HEK293 (cell line): Measurements from ENCODE around the gene UCK1.
A peak's percentile ranks its signal among the peaks of the same experiment; 100 is the strongest.

ENCODE experiments used
- CTCF ChIA-PET: fragments of 350-600 bp; formaldehyde crosslinking; extraction: SDS; loops from one replicate; lab custom pipeline; 2021; ENCODE audit warnings: antibody characterized with exemption; lab: Yijun Ruan, JAX
- POLR2A ChIA-PET: fragments of 300-600 bp; formaldehyde crosslinking; extraction: SDS; loops from one replicate; lab custom pipeline; 2020; ENCODE audit warnings: antibody characterized with exemption, inconsistent platforms; lab: Yijun Ruan, JAX
- H3K27ac ChIP-seq: fragments of 200-500 bp; sonication (Bioruptor generic); 2 replicates; pipeline ENCODE4 v1.5.1; 2014; ENCODE audit warnings: low read depth, low read length, control low read depth, inconsistent platforms; ENCODE audit errors: extremely low read depth
- H3K36me3 ChIP-seq, 2 experiments: fragments of 200-500 bp in 1 of 2; sonication (Bioruptor generic) in 1 of 2; 1 replicate in 1 of 2; 2 replicates in 1 of 2; pipeline ENCODE4 v1.5.1; 2014 to 2017; ENCODE audit warnings: inconsistent platforms in 2 of 2, low read length in 2 of 2; ENCODE audit not compliant: control insufficient read depth in 2 of 2, insufficient read depth in 1 of 2
- H3K4me1 ChIP-seq: fragments of 200-500 bp; sonication (Bioruptor generic); 2 replicates; pipeline ENCODE4 v1.5.1; 2014; ENCODE audit warnings: mild to moderate bottlenecking, low read length, inconsistent platforms; ENCODE audit not compliant: control insufficient read depth, insufficient read depth
- H3K4me3 ChIP-seq: 2 replicates; pipeline ENCODE4 v1.5.1; 2011; ENCODE audit warnings: low read depth, mild to moderate bottlenecking, control low read depth, low read length, moderate library complexity
- H3K9me3 ChIP-seq: fragments of 200-500 bp; sonication (Bioruptor generic); 2 replicates; pipeline ENCODE4 v1.5.1; 2014; ENCODE audit warnings: low read depth, low read length, inconsistent platforms; ENCODE audit not compliant: control insufficient read depth, insufficient read depth
- EGR2 ChIP-seq: fragments of 450-650 bp; formaldehyde crosslinking; IDR thresholded peaks from 2 replicates; pipeline ENCODE4 v1.5.1; 2016; ENCODE audit warnings: low read depth, missing biosample characterization, missing genetic modification characterization
- GLIS1 ChIP-seq: fragments of 450-650 bp; formaldehyde crosslinking; IDR thresholded peaks from 2 replicates; pipeline ENCODE4 v1.5.1; 2016; ENCODE audit warnings: missing biosample characterization, missing genetic modification characterization
- GLIS2 ChIP-seq: fragments of 450-650 bp; formaldehyde crosslinking; IDR thresholded peaks from 2 replicates; pipeline ENCODE4 v1.5.1; 2016; ENCODE audit warnings: missing biosample characterization, missing genetic modification characterization
- KLF1 ChIP-seq: fragments of 450-650 bp; formaldehyde crosslinking; IDR thresholded peaks from 2 replicates; pipeline ENCODE4 v1.5.1; 2016; ENCODE audit warnings: missing biosample characterization, missing genetic modification characterization
- KLF8 ChIP-seq: fragments of 450-650 bp; formaldehyde crosslinking; IDR thresholded peaks from 2 replicates; pipeline ENCODE4 v1.5.1; 2016; ENCODE audit warnings: missing biosample characterization, missing genetic modification characterization
- MEIS1 ChIP-seq: sonication (generic); formaldehyde crosslinking; IDR thresholded peaks from 2 replicates; pipeline ENCODE4 v1.8.1; 2022; ENCODE audit warnings: missing genetic modification reagents, mild to moderate bottlenecking, borderline replicate concordance
- SP7 ChIP-seq: fragments of 450-650 bp; formaldehyde crosslinking; IDR thresholded peaks from 2 replicates; pipeline ENCODE4 v1.5.1; 2016; ENCODE audit warnings: missing biosample characterization, missing genetic modification characterization
- TRIM28 ChIP-seq: IDR thresholded peaks from 2 replicates; pipeline ENCODE4 v1.6.1; 2011; ENCODE audit warnings: low read length, control low read depth, borderline replicate concordance
- ZBTB48 ChIP-seq: fragments of 450-650 bp; formaldehyde crosslinking; IDR thresholded peaks from 2 replicates; pipeline ENCODE4 v1.5.1; 2016; ENCODE audit warnings: missing biosample characterization, missing genetic modification characterization
- ZNF132 ChIP-seq: fragments of 450-650 bp; formaldehyde crosslinking; IDR thresholded peaks from 2 replicates; pipeline ENCODE4 v1.5.1; 2017; ENCODE audit warnings: missing biosample characterization, missing genetic modification characterization, borderline replicate concordance
- ZNF138 ChIP-seq: fragments of 450-650 bp; formaldehyde crosslinking; IDR thresholded peaks from 2 replicates; pipeline ENCODE4 v1.5.1; 2016; ENCODE audit warnings: missing biosample characterization, missing genetic modification characterization, borderline replicate concordance
- ZNF24 ChIP-seq: fragments of 450-650 bp; formaldehyde crosslinking; IDR thresholded peaks from 2 replicates; pipeline ENCODE4 v1.5.1; 2016; ENCODE audit warnings: missing biosample characterization, missing genetic modification characterization
- ZNF248 ChIP-seq: fragments of 450-650 bp; formaldehyde crosslinking; IDR thresholded peaks from 2 replicates; pipeline ENCODE4 v1.5.1; 2017; ENCODE audit warnings: missing biosample characterization, missing genetic modification characterization
- ZNF366 ChIP-seq: fragments of 450-650 bp; formaldehyde crosslinking; conservative IDR thresholded peaks from 2 replicates; pipeline ENCODE4 v1.5.1; 2016; ENCODE audit warnings: missing biosample characterization, missing genetic modification characterization
- ZNF391 ChIP-seq: fragments of 450-650 bp; formaldehyde crosslinking; IDR thresholded peaks from 2 replicates; pipeline ENCODE4 v1.5.1; 2016; ENCODE audit warnings: low read depth, missing biosample characterization, missing genetic modification characterization, borderline replicate concordance
- ZNF510 ChIP-seq: fragments of 450-650 bp; formaldehyde crosslinking; IDR thresholded peaks from 2 replicates; pipeline ENCODE4 v1.5.1; 2018; ENCODE audit warnings: mild to moderate bottlenecking, missing genetic modification characterization, missing biosample characterization; ENCODE audit not compliant: insufficient replicate concordance
- ZNF530 ChIP-seq: fragments of 450-650 bp; formaldehyde crosslinking; IDR thresholded peaks from 2 replicates; pipeline ENCODE4 v1.5.1; 2016; ENCODE audit warnings: low read depth, missing biosample characterization, missing genetic modification characterization
- ZNF561 ChIP-seq: fragments of 450-650 bp; IDR thresholded peaks from 2 replicates; pipeline ENCODE4 v1.5.1; 2018; ENCODE audit warnings: missing biosample characterization, missing genetic modification characterization, borderline replicate concordance
- ZNF585B ChIP-seq: fragments of 450-650 bp; formaldehyde crosslinking; IDR thresholded peaks from 2 replicates; pipeline ENCODE4 v1.5.1; 2016; ENCODE audit warnings: missing biosample characterization, missing genetic modification characterization
- ZNF600 ChIP-seq: fragments of 450-650 bp; formaldehyde crosslinking; IDR thresholded peaks from 2 replicates; pipeline ENCODE4 v1.5.1; 2016; ENCODE audit warnings: missing biosample characterization, missing genetic modification characterization
- ZNF747 ChIP-seq: fragments of 450-650 bp; formaldehyde crosslinking; IDR thresholded peaks from 2 replicates; pipeline ENCODE4 v1.5.1; 2016; ENCODE audit warnings: missing biosample characterization, missing genetic modification characterization
- ZNF768 ChIP-seq: fragments of 450-650 bp; formaldehyde crosslinking; IDR thresholded peaks from 2 replicates; pipeline ENCODE4 v1.5.1; 2018; ENCODE audit warnings: missing biosample characterization, mild to moderate bottlenecking, missing genetic modification characterization
- ZNF837 ChIP-seq: fragments of 450-650 bp; formaldehyde crosslinking; IDR thresholded peaks from 2 replicates; pipeline ENCODE4 v1.5.1; 2016; ENCODE audit warnings: missing biosample characterization, missing genetic modification characterization
- ZXDB ChIP-seq: fragments of 450-650 bp; formaldehyde crosslinking; IDR thresholded peaks from 2 replicates; pipeline ENCODE4 v1.5.1; 2016; ENCODE audit warnings: missing biosample characterization, missing genetic modification characterization
- TF ChIP-seq, protein P1 (sequence below): IDR thresholded peaks from 2 replicates; pipeline ENCODE4 v1.6.1; 2011; ENCODE audit warnings: mild to moderate bottlenecking, low read depth, low read length, borderline replicate concordance
- TF ChIP-seq, protein P2 (sequence below): fragments of 450-650 bp; formaldehyde crosslinking; IDR thresholded peaks from 2 replicates; pipeline ENCODE4 v1.5.1; 2016; ENCODE audit warnings: missing biosample characterization, missing genetic modification characterization
- TF ChIP-seq, protein P3 (sequence below): fragments of 450-650 bp; formaldehyde crosslinking; IDR thresholded peaks from 2 replicates; pipeline ENCODE4 v1.5.1; 2016; ENCODE audit warnings: missing biosample characterization, missing genetic modification characterization

The UCK1 gene

DNA sequence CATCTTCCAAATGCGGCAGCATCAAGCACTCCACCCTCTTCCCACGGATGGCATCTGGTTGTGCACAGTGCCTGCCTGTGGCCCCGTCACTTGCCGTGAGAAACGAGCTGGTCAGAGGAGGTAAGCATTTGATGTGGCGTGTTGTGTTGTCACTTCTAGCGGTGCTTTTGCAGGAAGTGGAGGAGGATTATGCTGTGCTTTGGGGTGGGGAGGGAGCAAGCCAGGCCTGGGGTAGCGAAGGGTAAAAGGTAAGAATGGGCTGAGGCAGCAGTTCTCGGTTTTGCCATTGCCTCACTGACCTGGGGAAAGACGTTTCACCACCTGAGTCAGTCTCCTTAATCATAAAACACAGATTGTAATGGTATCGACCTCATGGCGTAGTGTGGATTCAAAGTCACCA, 30.7 kb downstream of the UCK1 start:
- no peak for TF ChIP-seq ZNF585B
- TF ChIP-seq ZNF600 = peak; percentile 89
- TF ChIP-seq, all 188 proteins: peak for 1
- peaks cover 6% of the 10 kb centered on the region; the same call in 1 of the 2 replicates for H3K4me1 ChIP-seq
- POLR2A ChIA-PET = no interaction called here
- peaks cover 0 to 58% of the 10 kb centered on the region in 2 experiments for H3K36me3 ChIP-seq
- CTCF ChIA-PET = interaction anchor here (0.8 to 1.9 kb wide), 3 partner anchors 16 to 151 kb away, joined by 3 to 10 read pairs (median 4); no protein-coding TSS in a partner anchor
- no peak overlapping the region for H3K4me3 ChIP-seq
- H3K27ac ChIP-seq = no peak overlapping the region
- no peaks in the 10 kb centered on the region for H3K9me3 ChIP-seq

DNA sequence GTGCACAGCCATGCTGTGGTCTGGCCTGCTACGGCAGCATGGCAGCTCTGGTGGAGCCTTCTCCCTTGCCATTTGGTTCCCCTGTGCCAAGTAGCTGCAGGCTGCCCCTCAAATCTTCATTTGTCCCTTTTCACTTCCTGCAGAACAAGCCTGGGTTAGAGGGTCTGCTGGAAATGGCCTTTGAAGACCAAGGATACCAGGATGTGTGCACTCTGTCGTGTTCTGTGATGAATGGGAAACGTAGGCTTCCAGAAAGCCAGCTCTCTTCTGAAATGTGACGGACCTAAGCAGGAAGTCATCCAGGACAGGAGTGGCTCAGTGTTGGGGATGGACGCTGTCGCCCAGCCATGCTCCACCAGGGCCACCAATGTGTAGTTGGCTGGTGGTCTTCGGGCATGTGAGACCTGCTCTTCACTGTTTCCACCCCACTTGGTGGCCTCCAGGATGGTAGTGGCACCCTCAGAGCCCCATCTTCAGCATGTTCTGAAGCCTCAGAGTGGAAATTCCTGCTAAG, 31.8 kb downstream of the UCK1 start:
- peaks cover 3 to 69% of the 10 kb centered on the region in 2 experiments; a peak in 2 of 3 replicates for H3K36me3 ChIP-seq
- TF ChIP-seq ZNF600 (peak; percentile 89; the same call in 1 of the 2 replicates), TRIM28 (no peak), ZNF248 (tag by site-specific recombination) (no peak), GLIS2 (tag by site-specific recombination) (peak; percentile 23; the same call in 1 of the 2 replicates), ZNF132 (tag by site-specific recombination) (no peak), KLF1 (tag by site-specific recombination) (no peak), ZNF768 (tag by site-specific recombination) (no peak), KLF8 (tag by site-specific recombination) (no peak), ZNF747 (tag by site-specific recombination) (no peak), ZXDB (tag by site-specific recombination) (no peak), ZNF837 (no peak)
- TF ChIP-seq, protein P1, sequence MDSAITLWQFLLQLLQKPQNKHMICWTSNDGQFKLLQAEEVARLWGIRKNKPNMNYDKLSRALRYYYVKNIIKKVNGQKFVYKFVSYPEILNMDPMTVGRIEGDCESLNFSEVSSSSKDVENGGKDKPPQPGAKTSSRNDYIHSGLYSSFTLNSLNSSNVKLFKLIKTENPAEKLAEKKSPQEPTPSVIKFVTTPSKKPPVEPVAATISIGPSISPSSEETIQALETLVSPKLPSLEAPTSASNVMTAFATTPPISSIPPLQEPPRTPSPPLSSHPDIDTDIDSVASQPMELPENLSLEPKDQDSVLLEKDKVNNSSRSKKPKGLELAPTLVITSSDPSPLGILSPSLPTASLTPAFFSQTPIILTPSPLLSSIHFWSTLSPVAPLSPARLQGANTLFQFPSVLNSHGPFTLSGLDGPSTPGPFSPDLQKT = no peak

DNA sequence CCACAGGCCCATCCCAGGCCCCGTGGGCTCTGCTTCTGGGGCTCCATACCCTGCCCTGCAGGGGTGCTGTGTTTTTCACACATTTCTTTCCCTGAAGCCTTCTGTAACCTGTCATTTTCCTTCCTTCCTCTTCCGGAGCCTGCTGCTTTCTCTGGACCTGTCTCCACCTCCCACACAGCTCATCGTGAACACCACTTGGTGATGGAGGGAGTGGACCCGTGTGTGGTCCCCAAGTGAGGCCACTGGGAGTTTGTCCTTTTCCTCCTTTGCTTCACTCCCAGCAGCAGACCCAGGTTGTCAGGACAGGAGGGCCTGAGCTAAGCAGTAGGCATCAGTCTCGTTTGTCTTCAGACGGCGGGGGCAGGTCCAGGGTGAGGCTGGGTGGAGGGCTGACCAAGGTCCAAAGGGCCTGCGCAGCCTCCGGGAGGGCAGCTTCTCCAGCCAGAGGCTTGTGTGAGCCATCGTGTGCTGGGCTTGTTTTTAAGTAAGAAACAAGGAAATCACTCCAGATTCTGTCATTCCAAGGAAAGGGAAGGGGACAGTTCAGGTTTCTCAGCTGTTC, 34.1 kb downstream of the UCK1 start:
- Histone ChIP-seq H3K4me3 (no peak overlapping the region), H3K36me3 (peaks cover 21 to 93% of the 10 kb centered on the region in 2 experiments; a peak in 2 of 3 replicates), H3K4me1 (peaks cover 4% of the 10 kb centered on the region; the same call in 1 of the 2 replicates), H3K27ac (peak overlapping the region; percentile 41; the same call in 1 of the 2 replicates), H3K9me3 (no peaks in the 10 kb centered on the region)
- CTCF ChIA-PET = interaction anchor here (0.6 to 1.6 kb wide), 4 partner anchors 9 to 147 kb away, joined by 3 to 5 read pairs (median 4); no protein-coding TSS in a partner anchor
- no peak for TF ChIP-seq ZNF530 (tag by site-specific recombination)
- peak; percentile 41; the same call in 1 of the 2 replicates for TF ChIP-seq GLIS1 (tag by site-specific recombination)
- TF ChIP-seq ZNF585B = no peak
- TF ChIP-seq ZNF366 (tag by site-specific recombination) = 0 out of 2 replicates have a peak, but pooled peaks have one; percentile 22
- TF ChIP-seq ZNF24 (tag by site-specific recombination) = no peak
- no peak for TF ChIP-seq EGR2 (tag by site-specific recombination)
- no peak for TF ChIP-seq ZNF138 (tag by site-specific recombination)
- TF ChIP-seq, protein P2, sequence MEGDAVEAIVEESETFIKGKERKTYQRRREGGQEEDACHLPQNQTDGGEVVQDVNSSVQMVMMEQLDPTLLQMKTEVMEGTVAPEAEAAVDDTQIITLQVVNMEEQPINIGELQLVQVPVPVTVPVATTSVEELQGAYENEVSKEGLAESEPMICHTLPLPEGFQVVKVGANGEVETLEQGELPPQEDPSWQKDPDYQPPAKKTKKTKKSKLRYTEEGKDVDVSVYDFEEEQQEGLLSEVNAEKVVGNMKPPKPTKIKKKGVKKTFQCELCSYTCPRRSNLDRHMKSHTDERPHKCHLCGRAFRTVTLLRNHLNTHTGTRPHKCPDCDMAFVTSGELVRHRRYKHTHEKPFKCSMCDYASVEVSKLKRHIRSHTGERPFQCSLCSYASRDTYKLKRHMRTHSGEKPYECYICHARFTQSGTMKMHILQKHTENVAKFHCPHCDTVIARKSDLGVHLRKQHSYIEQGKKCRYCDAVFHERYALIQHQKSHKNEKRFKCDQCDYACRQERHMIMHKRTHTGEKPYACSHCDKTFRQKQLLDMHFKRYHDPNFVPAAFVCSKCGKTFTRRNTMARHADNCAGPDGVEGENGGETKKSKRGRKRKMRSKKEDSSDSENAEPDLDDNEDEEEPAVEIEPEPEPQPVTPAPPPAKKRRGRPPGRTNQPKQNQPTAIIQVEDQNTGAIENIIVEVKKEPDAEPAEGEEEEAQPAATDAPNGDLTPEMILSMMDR (tag by site-specific recombination) = no peak
- no peak for TF ChIP-seq ZNF510 (tag by site-specific recombination)
- no peak for TF ChIP-seq ZNF561 (tag by site-specific recombination)
- peak; percentile 70 for TF ChIP-seq GLIS2 (tag by site-specific recombination)
- peak; percentile 71 for TF ChIP-seq ZNF600
- TF ChIP-seq, protein P3, sequence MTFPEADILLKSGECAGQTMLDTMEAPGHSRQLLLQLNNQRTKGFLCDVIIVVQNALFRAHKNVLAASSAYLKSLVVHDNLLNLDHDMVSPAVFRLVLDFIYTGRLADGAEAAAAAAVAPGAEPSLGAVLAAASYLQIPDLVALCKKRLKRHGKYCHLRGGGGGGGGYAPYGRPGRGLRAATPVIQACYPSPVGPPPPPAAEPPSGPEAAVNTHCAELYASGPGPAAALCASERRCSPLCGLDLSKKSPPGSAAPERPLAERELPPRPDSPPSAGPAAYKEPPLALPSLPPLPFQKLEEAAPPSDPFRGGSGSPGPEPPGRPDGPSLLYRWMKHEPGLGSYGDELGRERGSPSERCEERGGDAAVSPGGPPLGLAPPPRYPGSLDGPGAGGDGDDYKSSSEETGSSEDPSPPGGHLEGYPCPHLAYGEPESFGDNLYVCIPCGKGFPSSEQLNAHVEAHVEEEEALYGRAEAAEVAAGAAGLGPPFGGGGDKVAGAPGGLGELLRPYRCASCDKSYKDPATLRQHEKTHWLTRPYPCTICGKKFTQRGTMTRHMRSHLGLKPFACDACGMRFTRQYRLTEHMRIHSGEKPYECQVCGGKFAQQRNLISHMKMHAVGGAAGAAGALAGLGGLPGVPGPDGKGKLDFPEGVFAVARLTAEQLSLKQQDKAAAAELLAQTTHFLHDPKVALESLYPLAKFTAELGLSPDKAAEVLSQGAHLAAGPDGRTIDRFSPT (tag by site-specific recombination) = no peak
- TF ChIP-seq SP7 (tag by site-specific recombination) = no peak
- TF ChIP-seq MEIS1 (CRISPR knock-in tag) = no peak
- TF ChIP-seq ZNF391 (tag by site-specific recombination) = peak; percentile 25; the same call in 1 of the 2 replicates
- no peak for TF ChIP-seq ZBTB48 (tag by site-specific recombination)
- POLR2A ChIA-PET = no interaction called here

More for the DNA sequence above, 31.8 kb downstream of the UCK1 start:
- ChIA-PET CTCF (interaction anchor here (1.0 to 1.9 kb wide), 4 partner anchors 8 to 163 kb away, joined by 3 to 10 read pairs (median 4); no protein-coding TSS in a partner anchor), POLR2A (no interaction called here)
- H3K4me3 ChIP-seq = no peak overlapping the region
- H3K27ac ChIP-seq = peak overlapping the region; percentile 1; the same call in 1 of the 2 replicates
- H3K9me3 ChIP-seq = no peaks in the 10 kb centered on the region
- H3K4me1 ChIP-seq = peaks cover 4% of the 10 kb centered on the region; the same call in 1 of the 2 replicates
